NCI-H2107 treated with DMSO at 0.1 percent for 48 hours (cell line): Measurements from ENCODE around the gene SPTB.
A peak's percentile ranks its signal among the peaks of the same experiment; 100 is the strongest.

Experiments
- DNase-seq: peaks from one replicate; lab custom pipeline; 2025; ENCODE audit not compliant: unreplicated experiment; lab: John Stamatoyannopoulos, UW

SPTB gene

GRCh38 chr14:64889352-64889751 is 9.6 kb upstream of the SPTB start:
- no peak for DNase-seq

- no peak for DNase-seq
Observed at GRCh38 chr14:64885559-64885958, 5.9 kb upstream of the SPTB start.

DNA sequence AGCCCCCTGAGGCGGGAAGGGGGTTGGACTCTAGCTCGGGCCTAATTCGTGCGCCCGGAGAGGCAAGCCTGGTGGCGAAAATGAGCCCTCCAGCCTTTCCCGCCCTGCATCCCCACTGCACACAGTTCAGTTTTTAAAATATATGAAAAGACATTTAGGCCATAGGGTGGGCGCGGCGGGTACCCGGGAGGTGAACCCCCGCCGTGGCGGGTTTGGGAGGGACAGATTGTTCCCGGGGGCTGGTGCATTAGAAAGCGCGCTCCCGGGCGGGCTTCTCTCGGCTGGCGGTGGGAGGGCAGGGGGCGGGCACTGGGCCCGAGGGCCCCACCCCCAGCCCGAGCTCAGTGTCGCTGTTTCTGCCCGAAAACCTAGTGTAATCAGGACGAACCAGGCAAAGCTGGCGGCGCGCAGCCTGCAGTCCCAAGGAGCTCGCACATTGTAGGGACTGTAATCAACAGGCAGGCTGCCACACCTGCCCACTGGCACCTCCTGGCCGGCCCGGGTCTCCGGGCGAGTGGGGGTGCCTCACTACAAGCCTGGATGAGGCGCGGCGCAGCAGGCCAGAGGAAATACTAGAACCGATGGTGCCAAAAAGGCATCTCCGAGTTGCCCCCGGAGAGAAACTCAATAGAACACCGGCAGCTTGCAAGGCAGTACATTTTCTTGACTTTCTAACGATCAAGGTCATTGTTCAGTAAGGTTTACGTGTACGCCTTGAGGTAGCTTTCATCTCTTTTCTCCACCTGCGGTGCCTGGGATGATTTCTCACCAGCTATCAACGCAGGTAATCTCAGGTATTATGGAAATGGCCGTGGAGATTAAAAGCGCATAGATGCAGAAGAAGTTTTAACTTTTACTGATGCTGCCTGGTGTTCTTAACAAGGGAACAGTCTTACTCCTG is 764 bp upstream of the SPTB start:
- peak; percentile 75 for DNase-seq

- DNase-seq, result no peak
Observed at GRCh38 chr14:64878837-64879634, 671 bp downstream of the SPTB start.

DNA sequence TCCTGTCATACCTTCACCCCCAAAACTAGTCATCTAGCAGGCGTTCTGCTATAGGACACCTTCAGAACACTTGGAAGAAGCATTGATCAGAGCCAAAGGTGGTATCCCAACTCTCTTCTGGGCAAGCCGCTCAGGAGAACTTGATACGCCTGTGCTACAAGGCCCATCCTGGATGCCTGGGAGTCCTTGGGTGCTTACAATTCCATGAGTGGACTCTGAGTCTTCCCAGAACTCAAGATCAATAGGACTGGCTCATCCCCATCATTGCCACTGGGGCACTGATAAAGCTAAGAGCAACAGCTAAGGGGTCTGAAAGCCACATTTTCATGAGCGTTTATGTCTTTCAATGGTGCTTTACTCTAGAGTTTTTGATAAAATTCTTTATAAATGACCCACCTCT is 1.9 kb downstream of the SPTB start:
- no peak for DNase-seq

DNA sequence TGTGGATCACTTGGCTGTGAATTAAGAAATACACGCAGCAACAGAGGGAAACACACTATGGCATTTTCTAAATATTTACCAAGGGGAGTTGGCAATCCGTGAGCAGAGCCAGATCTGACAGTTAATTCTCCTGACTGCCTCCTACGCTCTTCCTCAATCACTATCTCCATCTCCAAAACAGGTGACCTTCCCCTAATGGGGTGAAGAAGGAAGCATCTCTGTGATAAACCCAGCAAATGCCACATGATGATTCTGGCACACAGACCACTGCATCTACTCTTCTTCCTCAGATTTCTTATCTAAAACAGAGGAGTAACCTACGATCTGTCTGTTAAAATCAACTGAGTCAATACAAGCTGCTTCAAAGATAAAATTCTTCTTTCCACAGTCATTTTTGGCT is 4.4 kb downstream of the SPTB start:
- DNase-seq, result no peak

DNA sequence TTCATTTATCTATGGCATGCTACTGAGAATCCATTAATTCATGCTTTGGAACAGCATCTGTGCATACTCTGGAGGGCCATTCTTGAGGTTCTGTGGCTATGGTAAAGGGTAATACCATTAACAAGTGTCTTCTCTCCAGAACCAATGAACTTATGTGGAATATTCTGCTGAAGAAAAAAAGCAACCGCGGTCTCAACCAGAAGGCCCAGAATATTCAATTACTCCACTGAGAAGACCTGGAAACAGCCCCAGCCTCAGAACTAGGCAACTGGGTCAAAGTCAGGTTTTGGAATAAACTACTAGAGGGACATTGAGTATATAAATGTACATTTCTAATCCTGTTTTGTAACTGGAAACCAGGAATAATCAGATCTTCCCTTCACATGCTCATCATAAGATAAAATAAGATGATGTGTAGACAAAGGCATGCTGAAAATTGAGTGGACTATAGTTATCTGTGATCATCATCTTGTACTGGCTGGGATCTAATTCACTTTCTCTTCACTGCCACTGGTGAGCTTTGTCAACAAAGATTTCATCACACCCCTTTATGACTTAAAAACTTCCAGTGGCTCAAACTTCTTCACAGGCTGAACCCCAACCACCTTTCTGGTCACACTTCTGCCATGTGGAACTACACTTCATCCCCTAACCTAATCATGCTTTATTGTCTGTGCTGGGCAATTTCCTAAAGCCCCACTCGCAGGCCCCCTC is 6.0 kb downstream of the SPTB start:
- no peak for DNase-seq

DNA sequence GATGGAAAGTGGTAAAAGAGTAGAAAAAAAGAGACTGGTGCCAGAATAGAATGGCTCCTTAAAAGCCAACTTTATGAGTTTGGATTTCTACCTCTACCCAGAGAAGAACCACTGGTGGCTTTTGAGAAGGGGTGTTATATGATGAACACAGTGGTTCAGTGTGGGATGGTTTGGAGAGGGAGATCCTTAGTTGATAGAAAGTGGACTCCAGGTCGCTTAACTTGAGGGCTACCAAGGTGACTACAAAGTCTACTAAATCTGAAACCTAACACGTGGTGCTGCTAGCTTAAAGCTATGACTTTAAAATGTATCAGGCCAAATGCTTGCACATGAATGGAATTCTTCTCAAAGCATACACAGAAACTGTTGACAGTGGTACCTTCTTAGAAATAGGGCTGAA is 8.4 kb downstream of the SPTB start:
- no peak for DNase-seq

DNA sequence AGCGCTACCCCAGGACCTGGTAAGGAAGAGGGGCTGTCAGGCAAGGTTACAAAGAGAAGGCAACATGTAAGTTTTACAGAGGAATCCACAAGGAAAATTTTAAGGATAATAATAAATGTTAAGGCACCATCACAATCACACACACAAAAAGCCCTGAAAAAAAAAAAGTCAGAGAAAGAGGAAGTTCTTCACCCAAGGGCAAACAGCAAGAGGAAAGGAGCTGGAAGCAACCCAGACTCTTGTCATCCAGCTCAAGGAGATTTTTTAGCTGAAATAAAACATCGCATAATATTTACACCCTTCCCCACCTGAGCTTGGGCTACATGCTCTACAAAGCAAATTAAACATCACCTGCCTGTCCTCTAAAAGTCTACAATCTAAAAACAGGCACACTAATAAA is 9.5 kb downstream of the SPTB start:
- no peak for DNase-seq

- DNase-seq, result no peak
Observed at GRCh38 chr14:64868841-64869240, 10.9 kb downstream of the SPTB start.

DNA sequence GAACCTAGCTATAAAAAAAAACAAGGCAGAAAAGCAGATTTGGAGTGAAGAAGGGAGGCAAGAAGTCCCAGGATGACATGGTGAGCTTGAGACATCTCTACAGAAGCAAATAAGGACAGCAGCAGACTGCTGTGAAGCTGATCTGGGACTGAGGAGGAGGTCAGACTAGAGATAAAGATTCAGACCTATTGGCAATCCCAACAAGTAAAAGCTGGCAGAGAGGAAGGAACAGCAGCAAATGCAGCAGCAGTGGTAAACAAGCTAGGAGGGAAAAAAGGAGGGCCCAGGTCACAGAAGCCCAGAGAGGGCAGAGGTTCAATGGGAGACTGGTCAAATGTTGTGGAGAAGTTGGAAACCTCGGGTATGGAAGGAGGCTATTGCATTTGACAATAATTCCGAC is 11.3 kb downstream of the SPTB start:
- DNase-seq, result no peak

DNA sequence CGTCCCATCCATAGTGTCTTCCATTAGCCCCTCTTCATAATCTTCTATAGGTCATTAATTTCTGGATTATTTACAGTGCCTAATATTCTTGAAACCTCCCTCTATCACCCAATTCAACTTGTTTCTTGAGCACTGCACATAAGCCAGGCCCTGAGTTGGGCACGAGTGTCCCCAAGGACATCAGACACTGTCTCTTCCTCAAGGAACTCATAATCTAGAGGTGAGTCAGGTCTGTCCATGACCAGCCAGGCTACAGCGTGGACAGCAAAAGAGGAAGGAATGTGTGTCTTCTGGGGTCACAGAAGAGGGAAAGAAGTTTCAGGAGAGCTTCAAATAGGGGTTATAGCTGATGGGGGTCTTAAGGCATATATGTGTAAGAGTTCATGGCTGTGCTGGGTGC is 12.5 kb downstream of the SPTB start:
- DNase-seq, result no peak

DNA sequence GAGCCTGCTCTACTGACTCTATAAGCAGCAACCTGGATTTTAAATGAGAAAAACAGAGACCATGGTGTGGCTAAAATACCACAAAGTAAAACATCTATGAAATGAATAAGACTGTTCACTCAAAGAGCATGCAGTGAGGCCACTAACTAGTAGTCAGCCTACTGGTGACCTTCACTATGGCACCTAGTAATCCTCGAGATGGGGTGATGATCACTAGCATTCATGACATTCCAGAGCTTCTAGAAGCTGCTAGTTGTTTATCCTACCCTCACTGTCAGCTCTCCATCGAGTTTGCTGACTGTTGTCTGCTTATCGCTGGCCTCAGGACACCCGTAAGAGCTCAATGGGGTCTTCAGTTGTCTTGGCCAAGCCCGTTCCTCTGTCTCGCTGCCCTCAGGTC is 13.7 kb downstream of the SPTB start:
- no peak for DNase-seq

- DNase-seq, result peak; percentile 17
Observed at GRCh38 chr14:64865109-64865508, 14.6 kb downstream of the SPTB start.

DNA sequence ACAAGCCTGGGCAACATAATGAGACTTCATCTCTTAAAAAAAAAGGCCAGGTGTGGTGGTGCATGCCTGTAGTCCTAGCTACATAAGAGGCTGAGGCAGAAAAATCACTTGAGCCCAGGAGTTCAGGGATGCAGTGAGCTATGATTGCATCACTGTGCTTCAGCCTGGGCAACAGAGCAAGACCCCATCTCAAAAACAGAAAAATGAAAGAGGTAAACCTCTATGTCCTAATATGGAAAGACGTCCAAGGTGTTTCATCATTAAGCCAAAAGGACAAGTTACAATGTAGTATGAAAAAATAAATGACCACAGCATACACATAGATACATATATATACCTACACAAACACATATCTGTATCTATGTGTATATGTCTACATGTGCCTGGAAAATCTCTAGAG is 15.4 kb downstream of the SPTB start:
- DNase-seq, result no peak

DNA sequence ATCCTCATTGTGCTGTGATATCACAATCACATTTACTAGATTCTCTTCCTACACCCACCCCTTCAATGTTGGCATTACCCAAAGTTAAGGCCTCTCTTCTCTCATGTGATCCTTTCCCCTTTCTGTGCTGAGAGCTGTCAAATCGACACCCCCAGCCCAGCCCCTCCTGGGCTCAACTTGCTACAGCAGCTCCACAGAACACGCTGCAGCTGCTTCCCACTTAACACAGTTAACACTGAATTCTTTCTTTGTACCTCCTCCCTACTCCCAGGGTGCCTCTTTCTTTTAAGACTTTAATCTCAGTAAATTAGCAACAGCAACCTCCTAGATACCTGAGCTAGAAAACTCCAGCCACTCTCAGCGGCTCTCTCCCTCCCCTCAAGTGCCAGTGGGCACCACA is 17.8 kb downstream of the SPTB start:
- peak; percentile 57 for DNase-seq

- DNase-seq, result peak; percentile 86
Observed at GRCh38 chr14:64860039-64860438, 19.7 kb downstream of the SPTB start.

GRCh38 chr14:64857979-64858744 is 21.5 kb downstream of the SPTB start:
- DNase-seq, result peak; percentile 92

DNA sequence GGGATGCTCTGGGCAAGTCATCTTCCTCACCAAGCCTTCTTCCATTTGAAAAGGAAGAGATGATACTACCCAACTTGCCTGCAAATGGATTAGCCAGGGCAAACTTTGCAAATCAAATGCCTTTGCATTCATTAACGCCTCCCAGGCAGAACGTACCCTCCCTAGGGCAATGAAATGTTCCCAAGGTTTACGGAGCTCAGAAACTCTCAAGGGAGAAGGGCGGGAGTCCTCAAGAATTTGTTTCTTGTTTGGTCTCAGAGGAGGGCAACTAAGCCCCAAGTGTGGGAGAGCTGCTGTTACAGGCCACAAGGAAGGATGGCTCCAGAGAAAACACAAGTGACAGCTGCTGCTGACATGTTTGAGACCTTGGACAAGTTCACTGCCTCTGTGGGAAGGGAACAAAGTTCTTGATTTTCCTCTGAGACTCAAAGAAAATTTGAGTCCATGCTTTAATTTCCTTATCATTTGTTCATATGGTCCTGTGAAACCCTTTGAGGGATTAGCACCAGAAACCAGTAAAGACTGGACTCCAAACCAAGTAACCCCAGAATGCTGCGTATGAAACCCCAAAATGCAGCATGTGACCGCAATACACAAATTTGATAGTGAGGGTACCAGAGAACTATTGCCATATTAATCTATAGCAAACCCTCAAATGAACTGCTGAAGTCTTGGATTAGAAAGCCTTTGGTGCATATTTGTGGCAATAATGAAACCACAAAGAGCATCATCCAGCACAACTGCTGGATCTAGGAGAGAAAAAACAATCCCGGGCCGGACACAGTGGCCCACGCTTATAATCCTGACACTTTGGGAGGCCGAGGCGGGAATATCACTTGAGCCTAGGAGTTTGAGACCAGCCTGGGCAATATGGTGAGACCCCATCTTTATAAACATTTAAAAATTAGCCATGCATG is 22.9 kb downstream of the SPTB start:
- DNase-seq, result no peak
